ENCODE measurements around the gene SLC66A3. TPM values are rescaled to one million over a fixed set of nuclear protein-coding genes. Genes with fewer than 3 reads are reported as not detected.

SLC66A3 gene
- total RNA-seq, 2 donors from 2014 or later: 53.6 to 124 TPM

DNA sequence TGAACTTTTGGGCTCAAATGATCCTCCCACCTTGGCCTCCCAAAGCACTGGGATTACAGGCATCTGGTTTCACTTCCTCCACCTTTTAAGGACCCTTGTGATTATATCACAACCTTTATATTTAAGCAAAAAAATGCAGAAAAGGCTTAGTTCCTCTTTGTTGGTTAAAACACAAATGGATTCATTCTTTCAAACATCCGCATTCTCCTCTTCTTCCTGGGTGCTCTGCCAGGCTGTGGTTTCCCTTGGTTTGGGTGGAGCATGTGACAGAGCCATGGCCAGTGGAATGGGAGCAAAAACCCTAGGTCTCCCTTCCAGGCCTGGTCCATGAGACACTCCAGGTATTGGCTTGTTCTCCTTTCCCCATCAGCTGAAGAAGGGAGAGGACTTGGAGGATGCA lies 9.9 kb upstream of the SLC66A3 start:
- no peak for TF ChIP-seq CTCF (IDR thresholded peaks at IDR 0.05)
- no peaks in the 10 kb centered on the region for H3K36me3 ChIP-seq
- no peak for DNase-seq (ENCODE audit: low spot score)
- H3K27me3 ChIP-seq (replicated peaks; ENCODE audit: insufficient read depth): no peaks in the 10 kb centered on the region
- H3K4me1 ChIP-seq (ENCODE audit: control insufficient read depth in 1 of 2, low read depth in 2 of 2): no peaks in the 10 kb centered on the region
- no peak for ATAC-seq (ENCODE audit: insufficient number of reproducible peaks, low FRiP score, low read depth)
- no peak overlapping the region for H3K4me3 ChIP-seq
- H3K9me3 ChIP-seq: no peaks in the 10 kb centered on the region
- no peak overlapping the region for H3K27ac ChIP-seq

DNA sequence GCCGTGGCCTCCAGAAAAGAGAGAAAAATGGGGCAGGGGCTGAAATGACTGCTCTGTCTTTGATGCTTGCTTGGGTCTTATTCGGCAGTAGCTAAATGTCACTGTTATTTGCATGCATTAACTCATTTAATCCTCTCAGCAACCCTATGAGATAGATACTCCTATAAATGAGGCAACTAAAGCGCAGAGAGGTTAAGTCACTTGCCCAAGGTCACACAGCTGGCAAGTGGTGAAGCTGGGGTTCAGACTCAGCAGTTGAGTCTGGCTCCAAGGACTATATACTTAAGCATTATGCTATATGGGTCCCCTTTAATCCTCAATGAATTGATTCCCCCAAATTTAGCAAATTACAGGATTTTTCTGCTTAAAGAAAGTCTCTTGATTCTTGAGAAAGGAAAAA lies 9.2 kb upstream of the SLC66A3 start:
- Histone ChIP-seq H3K4me3 (no peak overlapping the region), H3K4me1 (ENCODE audit: control insufficient read depth in 1 of 2, low read depth in 2 of 2) (no peaks in the 10 kb centered on the region), H3K9me3 (no peaks in the 10 kb centered on the region), H3K27ac (no peak overlapping the region), H3K27me3 (replicated peaks; ENCODE audit: insufficient read depth) (no peaks in the 10 kb centered on the region), H3K36me3 (no peaks in the 10 kb centered on the region)
- TF ChIP-seq CTCF (IDR thresholded peaks at IDR 0.05): no peak
- no peak for DNase-seq (ENCODE audit: low spot score)
- ATAC-seq (ENCODE audit: insufficient number of reproducible peaks, low FRiP score, low read depth): no peak

DNA sequence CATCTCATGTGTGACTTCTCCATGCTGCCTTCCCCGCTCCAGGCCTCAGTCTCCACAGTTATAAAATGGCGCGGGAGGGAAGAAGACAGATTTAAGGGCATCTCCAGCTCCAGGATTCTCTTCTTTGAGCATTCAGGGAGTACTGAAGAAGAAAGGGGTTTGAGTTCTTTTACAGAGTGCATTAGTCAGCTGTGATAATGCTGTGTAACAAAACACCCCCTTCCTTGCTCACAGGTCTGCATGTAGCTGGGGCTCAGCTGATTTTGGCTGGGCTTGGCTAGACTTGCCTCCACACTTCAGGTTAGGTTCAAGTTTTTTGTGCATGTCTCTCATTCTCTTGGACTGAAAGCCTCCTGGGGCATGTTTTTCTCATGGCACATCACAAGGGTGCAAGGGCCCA lies 8.0 kb upstream of the SLC66A3 start:
- Histone ChIP-seq H3K9me3 (no peaks in the 10 kb centered on the region), H3K4me1 (ENCODE audit: control insufficient read depth in 1 of 2, low read depth in 2 of 2) (no peaks in the 10 kb centered on the region), H3K36me3 (no peaks in the 10 kb centered on the region), H3K27me3 (replicated peaks; ENCODE audit: insufficient read depth) (no peaks in the 10 kb centered on the region), H3K27ac (no peak overlapping the region), H3K4me3 (no peak overlapping the region)
- TF ChIP-seq CTCF (IDR thresholded peaks at IDR 0.05): no peak
- DNase-seq (ENCODE audit: low spot score): no peak
- no peak for ATAC-seq (ENCODE audit: insufficient number of reproducible peaks, low FRiP score, low read depth)

DNA sequence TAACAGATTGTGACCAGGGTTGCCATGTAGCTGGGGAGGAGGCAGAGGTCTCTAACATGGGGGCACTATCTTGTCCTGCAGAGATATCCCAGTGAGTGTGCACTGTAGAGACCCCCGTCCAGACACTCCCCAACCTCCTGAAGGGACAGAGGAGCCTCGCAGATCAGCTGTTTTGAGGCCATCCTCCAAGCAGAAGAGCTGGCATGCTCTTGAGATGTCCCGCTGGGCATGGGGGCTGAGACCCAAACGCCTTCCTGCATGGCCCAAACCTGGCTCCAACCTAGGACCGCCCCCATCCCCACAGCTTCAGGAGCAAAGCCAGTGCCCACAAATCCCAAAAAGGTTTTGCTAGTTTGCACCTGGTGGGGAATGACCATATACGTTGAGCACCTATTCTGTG lies 2.7 kb upstream of the SLC66A3 start:
- DNase-seq (ENCODE audit: low spot score) (no peak), ATAC-seq (ENCODE audit: insufficient number of reproducible peaks, low FRiP score, low read depth) (no peak)
- peaks cover 6 to 28% of the 10 kb centered on the region in 2 donors for H3K4me1 ChIP-seq (ENCODE audit: control insufficient read depth in 1 of 2, low read depth in 2 of 2)
- H3K4me3 ChIP-seq: no peak overlapping the region
- no peak for TF ChIP-seq CTCF (IDR thresholded peaks at IDR 0.05)
- H3K27me3 ChIP-seq (replicated peaks; ENCODE audit: insufficient read depth): no peaks in the 10 kb centered on the region
- no peaks in the 10 kb centered on the region for H3K36me3 ChIP-seq
- no peak overlapping the region for H3K27ac ChIP-seq
- no peaks in the 10 kb centered on the region for H3K9me3 ChIP-seq

DNA sequence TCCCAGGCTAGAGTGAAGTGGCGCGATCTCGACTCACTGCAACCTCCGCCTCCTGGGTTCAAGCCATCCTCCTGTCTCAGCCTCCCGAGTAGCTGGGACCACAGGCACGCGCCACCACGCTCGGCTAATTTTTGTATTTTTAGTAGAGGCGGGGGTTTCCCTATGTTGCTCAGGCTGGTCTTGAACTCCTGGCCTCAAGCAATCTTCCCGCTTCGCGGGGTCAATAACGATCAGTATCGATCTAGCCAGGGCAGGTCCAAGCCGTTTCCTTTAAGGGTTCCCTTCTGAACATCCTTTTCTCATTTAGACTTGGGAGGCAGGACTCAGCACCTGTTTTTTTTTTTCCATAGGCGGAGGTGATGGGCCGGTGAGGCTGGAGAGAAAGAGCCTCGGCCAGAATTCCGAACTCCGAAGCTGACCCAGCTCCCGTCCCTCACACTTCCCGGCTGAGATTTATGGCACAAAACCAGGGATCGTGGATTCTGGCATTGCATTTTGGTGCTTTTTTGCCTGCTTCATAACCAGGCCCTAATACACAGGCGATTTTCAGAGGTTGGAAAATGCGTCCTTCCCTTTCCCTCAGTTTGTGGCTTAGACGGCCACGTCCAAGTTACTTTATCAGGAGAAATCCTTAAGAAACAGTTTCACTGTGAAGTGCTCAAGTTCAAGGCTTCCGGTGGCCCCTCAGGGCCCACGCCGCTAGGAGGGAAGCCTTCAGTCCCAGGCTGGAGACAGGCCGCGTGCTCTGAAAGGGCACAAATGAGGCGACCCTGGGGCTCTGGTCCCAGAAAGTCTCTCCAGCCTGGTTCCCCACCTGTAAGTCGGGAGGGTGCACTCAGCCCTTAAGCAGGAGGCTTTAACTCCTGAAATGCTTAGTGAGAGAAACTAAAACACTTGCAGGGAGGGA lies 998 bp upstream of the SLC66A3 start:
- Histone ChIP-seq H3K36me3 (no peaks in the 10 kb centered on the region), H3K9me3 (no peaks in the 10 kb centered on the region), H3K4me1 (ENCODE audit: control insufficient read depth in 1 of 2, low read depth in 2 of 2) (peaks cover 6 to 28% of the 10 kb centered on the region in 2 donors), H3K27ac (peak overlapping the region; percentile 94 to 98), H3K4me3 (peak overlapping the region; percentile 84), H3K27me3 (replicated peaks; ENCODE audit: insufficient read depth) (no peaks in the 10 kb centered on the region)
- TF ChIP-seq CTCF (IDR thresholded peaks at IDR 0.05): no peak
- no peak for ATAC-seq (ENCODE audit: insufficient number of reproducible peaks, low FRiP score, low read depth)
- no peak for DNase-seq (ENCODE audit: low spot score)

Data from thoracic aorta (tissue), 2 donors.